ENCODE data around the gene EMD.

EMD gene

DNA sequence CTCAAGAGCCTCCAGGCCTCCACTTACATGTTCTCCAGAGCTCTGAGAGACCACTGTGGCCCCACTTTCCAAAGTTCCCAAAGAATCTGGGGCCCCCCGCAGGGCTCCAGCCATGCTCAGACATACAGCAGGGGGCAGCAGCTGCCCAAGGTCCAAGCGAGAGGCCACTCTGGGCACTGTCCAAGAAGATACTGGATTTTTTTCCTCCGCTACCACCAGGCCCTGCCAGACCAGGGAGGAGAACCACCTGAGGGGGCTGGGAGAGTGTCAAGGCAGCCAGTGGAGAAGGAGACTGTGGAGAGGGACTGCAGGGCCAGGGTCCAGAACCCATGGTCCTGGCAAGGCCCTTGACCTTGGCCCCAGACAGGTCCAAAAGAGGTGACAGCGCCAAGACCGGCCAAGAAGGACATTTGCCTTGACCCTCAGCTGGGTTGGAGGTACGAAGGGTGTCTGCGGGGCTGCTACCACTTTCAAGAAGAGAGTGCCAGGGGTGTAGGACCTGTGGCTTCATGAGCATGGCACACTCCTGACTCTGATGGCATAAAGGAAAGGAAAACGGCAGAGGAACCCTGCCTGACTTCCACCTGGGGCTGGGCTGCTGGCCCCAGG, 5.3 kb downstream of the EMD start:
- TF ChIP-seq POLR2AphosphoS5 (IDR thresholded peaks at IDR 0.05; ENCODE audit: low read depth, low read length) (no peak), SIN3A (IDR thresholded peaks at IDR 0.05; ENCODE audit: borderline replicate concordance, insufficient read depth, low read length) (no peak), TAF1 (IDR thresholded peaks at IDR 0.05; ENCODE audit: borderline replicate concordance, insufficient read depth, low read length) (no peak), FOXP2 (optimal IDR thresholded peaks at IDR 0.05; ENCODE audit: borderline replicate concordance, extremely low read depth, extremely low read length, insufficient read depth) (no peak)
- TF ChIP-seq, protein P1, sequence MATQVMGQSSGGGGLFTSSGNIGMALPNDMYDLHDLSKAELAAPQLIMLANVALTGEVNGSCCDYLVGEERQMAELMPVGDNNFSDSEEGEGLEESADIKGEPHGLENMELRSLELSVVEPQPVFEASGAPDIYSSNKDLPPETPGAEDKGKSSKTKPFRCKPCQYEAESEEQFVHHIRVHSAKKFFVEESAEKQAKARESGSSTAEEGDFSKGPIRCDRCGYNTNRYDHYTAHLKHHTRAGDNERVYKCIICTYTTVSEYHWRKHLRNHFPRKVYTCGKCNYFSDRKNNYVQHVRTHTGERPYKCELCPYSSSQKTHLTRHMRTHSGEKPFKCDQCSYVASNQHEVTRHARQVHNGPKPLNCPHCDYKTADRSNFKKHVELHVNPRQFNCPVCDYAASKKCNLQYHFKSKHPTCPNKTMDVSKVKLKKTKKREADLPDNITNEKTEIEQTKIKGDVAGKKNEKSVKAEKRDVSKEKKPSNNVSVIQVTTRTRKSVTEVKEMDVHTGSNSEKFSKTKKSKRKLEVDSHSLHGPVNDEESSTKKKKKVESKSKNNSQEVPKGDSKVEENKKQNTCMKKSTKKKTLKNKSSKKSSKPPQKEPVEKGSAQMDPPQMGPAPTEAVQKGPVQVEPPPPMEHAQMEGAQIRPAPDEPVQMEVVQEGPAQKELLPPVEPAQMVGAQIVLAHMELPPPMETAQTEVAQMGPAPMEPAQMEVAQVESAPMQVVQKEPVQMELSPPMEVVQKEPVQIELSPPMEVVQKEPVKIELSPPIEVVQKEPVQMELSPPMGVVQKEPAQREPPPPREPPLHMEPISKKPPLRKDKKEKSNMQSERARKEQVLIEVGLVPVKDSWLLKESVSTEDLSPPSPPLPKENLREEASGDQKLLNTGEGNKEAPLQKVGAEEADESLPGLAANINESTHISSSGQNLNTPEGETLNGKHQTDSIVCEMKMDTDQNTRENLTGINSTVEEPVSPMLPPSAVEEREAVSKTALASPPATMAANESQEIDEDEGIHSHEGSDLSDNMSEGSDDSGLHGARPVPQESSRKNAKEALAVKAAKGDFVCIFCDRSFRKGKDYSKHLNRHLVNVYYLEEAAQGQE (IDR thresholded peaks at IDR 0.05; ENCODE audit: insufficient read depth in 1 of 2, low read depth in 2 of 2, low read length in 2 of 2), result no peak

DNA sequence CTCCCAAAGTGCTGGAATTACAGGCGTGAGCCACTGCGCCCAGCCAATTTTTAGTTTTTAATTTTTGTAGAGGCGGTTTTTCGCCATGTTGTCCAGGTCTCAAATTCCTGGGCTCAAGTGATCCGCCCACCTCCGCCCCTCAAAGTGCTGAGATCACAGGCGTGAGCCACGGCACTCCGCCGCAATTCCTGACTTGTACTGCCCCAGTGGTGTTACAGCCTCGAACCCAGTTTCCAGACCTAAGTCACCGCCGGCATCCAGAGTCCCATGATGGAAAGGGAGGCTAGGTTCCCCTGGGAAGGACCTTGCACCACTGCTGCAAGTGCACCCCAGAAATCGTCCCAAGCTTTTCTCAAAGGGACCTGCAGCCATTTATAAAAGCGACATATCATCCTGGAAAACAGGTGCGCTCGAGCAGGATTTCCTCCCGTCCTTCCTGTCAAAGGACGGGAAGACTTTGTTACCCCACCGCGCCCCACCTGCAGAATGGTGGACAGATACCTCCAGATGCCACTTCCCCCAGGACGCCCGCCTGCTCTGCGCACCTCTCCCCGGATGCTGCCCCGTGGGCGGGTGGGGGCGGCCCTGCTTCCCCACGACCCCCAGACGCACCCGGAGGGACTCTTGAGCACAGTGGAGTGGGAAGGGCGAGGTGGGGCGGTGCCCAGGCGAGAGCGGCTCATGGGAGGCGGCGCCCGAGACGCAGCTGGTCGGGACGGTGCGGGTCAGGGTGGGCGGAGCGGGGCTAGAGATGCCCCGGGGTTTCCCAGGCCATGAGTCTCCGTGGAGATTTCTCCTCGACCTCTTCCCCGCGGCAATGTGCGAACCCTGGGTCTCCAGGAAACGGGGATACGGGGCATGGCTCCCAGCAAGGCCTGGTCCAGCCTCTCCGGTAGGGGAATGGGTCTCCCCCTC, 18.1 kb downstream of the EMD start:
- TF ChIP-seq TAF1 (IDR thresholded peaks at IDR 0.05; ENCODE audit: borderline replicate concordance, insufficient read depth, low read length) (no peak), SIN3A (IDR thresholded peaks at IDR 0.05; ENCODE audit: borderline replicate concordance, insufficient read depth, low read length) (no peak), FOXP2 (optimal IDR thresholded peaks at IDR 0.05; ENCODE audit: borderline replicate concordance, extremely low read depth, extremely low read length, insufficient read depth) (no peak), POLR2AphosphoS5 (IDR thresholded peaks at IDR 0.05; ENCODE audit: low read depth, low read length) (no peak)
- TF ChIP-seq, protein P1 (IDR thresholded peaks at IDR 0.05; ENCODE audit: insufficient read depth in 1 of 2, low read depth in 2 of 2, low read length in 2 of 2), result no peak

DNA sequence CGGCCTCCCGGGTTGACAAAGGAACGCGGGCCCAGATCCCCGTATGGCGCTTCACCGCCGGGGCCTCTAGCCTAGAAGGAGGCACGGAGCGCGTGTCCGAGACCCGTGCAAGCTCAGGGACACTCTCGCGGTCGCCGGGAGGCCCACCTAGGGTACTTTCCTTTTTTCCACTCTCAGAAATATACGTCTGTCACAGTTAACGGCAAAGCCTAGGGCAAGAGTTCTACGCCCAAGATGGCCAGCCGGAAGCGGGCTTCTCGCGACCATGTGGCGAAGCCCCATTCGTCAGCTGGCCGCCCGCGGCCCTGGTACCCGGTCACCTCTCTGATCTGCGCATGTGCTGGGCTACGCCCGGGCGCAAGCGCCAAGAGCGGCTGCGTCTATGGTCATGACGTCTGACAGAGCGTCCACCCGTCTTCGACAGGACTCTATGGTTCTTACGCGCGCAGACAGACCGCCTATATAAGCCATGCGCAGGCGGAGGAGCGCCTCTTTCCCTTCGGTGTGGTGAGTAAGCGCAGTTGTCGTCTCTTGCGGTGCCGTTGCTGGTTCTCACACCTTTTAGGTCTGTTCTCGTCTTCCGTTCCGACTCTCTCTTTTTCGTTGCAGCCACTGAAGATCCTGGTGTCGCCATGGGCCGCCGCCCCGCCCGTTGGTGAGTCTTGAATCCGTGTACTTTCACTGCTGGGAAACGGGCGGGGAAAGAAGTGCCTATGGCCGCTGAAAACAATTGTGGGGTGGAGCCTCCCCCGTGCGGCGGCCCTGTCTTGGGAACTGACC, 19.0 kb downstream of the EMD start, which contains the start of gene RPL10:
TSS of gene RPL10 (plus strand) at position 490 of the 780 bp plus-strand sequence. CDS start at position 633, 143 bp downstream.
- TF ChIP-seq TAF1 (IDR thresholded peaks at IDR 0.05; ENCODE audit: borderline replicate concordance, insufficient read depth, low read length) (peak; percentile 100), SIN3A (IDR thresholded peaks at IDR 0.05; ENCODE audit: borderline replicate concordance, insufficient read depth, low read length) (no peak; the same call in 1 of the 2 replicates), POLR2AphosphoS5 (IDR thresholded peaks at IDR 0.05; ENCODE audit: low read depth, low read length) (peak; percentile 98), FOXP2 (optimal IDR thresholded peaks at IDR 0.05; ENCODE audit: borderline replicate concordance, extremely low read depth, extremely low read length, insufficient read depth) (no peak)
- TF ChIP-seq, protein P1 (IDR thresholded peaks at IDR 0.05; ENCODE audit: insufficient read depth in 1 of 2, low read depth in 2 of 2, low read length in 2 of 2), result no peak

DNA sequence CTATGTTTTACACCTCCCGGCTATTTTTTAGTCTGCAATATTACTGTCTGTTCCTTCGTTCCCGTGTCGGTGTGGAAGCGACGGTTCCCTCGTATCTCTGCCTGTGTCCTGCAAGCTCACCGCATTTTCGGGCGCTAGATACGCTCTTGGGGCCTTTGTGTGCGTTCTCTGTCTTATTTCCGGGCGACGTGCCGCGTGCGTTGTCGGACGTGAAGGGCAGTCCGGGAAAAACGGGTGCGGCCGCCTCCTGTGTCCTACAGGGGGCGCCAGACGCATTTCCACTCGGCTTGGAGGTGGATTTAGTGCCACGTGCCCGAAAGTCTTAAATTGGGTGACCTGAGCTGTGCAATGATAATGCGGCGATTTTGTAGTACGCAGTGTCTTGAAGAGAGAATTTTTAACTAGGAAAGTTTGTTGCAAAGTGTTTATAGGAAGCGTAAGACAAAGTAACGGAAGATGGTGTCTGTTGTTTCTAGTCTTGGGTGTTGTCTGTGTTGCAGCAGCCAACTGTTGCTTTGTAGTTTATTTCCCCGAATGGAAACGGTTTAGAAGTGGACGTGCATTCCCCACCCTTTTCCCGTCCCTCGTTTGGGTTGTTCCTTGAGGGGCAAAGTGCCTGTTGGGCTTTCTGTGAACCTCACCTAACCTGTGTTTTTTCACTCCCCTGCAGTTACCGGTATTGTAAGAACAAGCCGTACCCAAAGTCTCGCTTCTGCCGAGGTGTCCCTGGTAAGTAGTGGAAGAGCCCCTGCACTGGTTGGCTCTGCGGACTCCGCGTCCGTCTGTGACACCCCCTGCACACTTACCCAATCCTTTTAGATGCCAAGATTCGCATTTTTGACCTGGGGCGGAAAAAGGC, 19.8 kb downstream of the EMD start:
- no peak for TF ChIP-seq TAF1 (IDR thresholded peaks at IDR 0.05; ENCODE audit: borderline replicate concordance, insufficient read depth, low read length)
- TF ChIP-seq POLR2AphosphoS5 (IDR thresholded peaks at IDR 0.05; ENCODE audit: low read depth, low read length), result no peak
- TF ChIP-seq, protein P1 (IDR thresholded peaks at IDR 0.05; ENCODE audit: insufficient read depth in 1 of 2, low read depth in 2 of 2, low read length in 2 of 2), result no peak
- peak; percentile 45; the same call in 1 of the 2 replicates for TF ChIP-seq SIN3A (IDR thresholded peaks at IDR 0.05; ENCODE audit: borderline replicate concordance, insufficient read depth, low read length)
- TF ChIP-seq FOXP2 (optimal IDR thresholded peaks at IDR 0.05; ENCODE audit: borderline replicate concordance, extremely low read depth, extremely low read length, insufficient read depth), result no peak

Data from PFSK-1 (cell line).